Brain microvascular endothelial cell (primary cell): ENCODE measurements around the gene CSAD.
"Not testable (repeated sequence)": the region's sequence is repeated elsewhere in the genome, so short reads cannot be mapped to it uniquely, and the experiment has no call there.

Source experiments
- DNase-seq: peaks from one replicate; pipeline ENCODE4 v3.0.0-alpha.2; 2020
- H3K27ac ChIP-seq: fragments of 250-450 bp; sonication (Bioruptor Pico); 2 replicates; pipeline ENCODE4 v1.5.1; 2020; ENCODE audit warnings: mild to moderate bottlenecking, moderate library complexity
- H3K27me3 ChIP-seq: fragments of 250-450 bp; sonication (Bioruptor Pico); replicated peaks from 2 replicates; pipeline ENCODE4 v1.5.1; 2020; ENCODE audit warnings: mild to moderate bottlenecking
- H3K36me3 ChIP-seq: fragments of 250-450 bp; sonication (Bioruptor Pico); replicated peaks from 2 replicates; pipeline ENCODE4 v1.5.1; 2020; ENCODE audit warnings: mild to moderate bottlenecking
- H3K4me3 ChIP-seq: 2 replicates; pipeline ENCODE4 v1.5.1; 2011; ENCODE audit warnings: low read depth, mild to moderate bottlenecking, control low read depth, low read length, moderate library complexity
- CTCF ChIP-seq: IDR thresholded peaks from 2 replicates; pipeline ENCODE4 v1.5.1; 2011; ENCODE audit warnings: low read depth, mild to moderate bottlenecking, moderate library complexity, low read length, control low read depth, inconsistent platforms; ENCODE audit errors: missing control alignments
- in situ Hi-C: cut with HindIII; loops from 2 replicates; pipeline ENCODE4 v1.10.0; 2017; ENCODE audit warnings: low sequenced_read_pairs, low pct_ligation_motif_present

CSAD gene

GRCh38 chr12:53113951-53114350, 66.8 kb downstream of the CSAD start:
- Histone ChIP-seq H3K27me3 (no peaks in the 10 kb centered on the region), H3K27ac (no peak overlapping the region), H3K4me3 (no peak overlapping the region), H3K36me3 (no peaks in the 10 kb centered on the region)
- in situ Hi-C loops, result no loop called here
- no peak for TF ChIP-seq CTCF
- DNase-seq, result no peak

GRCh38 chr12:53113136-53113705, 67.5 kb downstream of the CSAD start:
- H3K4me3 ChIP-seq, result no peak overlapping the region
- in situ Hi-C loops, result no loop called here
- DNase-seq, result no peak
- H3K27me3 ChIP-seq, result no peaks in the 10 kb centered on the region
- H3K27ac ChIP-seq, result no peak overlapping the region
- no peaks in the 10 kb centered on the region for H3K36me3 ChIP-seq
- no peak for TF ChIP-seq CTCF

- DNase-seq, in situ Hi-C loops, H3K27ac ChIP-seq, H3K4me3 ChIP-seq, H3K36me3 ChIP-seq, H3K27me3 ChIP-seq: not testable (repeated sequence)
These were observed 68.3 kb downstream of the CSAD start for GRCh38 chr12:53112431-53112830.
